Keratinocyte (primary cell): Measurements from ENCODE around the gene TAF10.
A peak's percentile ranks its signal among the peaks of the same experiment; 100 is the strongest.

Source experiments
- EZH2 ChIP-seq: IDR thresholded peaks from one replicate; pipeline ENCODE4 v1.6.1; 2012; ENCODE audit warnings: inconsistent platforms, mild to moderate bottlenecking, low read length, moderate library complexity
- TF ChIP-seq, protein P1 (sequence below), 3 experiments: IDR thresholded peaks in 1 of 3; conservative IDR thresholded peaks in 1 of 3; optimal IDR thresholded peaks in 1 of 3; 2 replicates in 2 of 3; 3 replicates in 1 of 3; pipeline versions ENCODE3 to v1.5.1; 2011; ENCODE audit warnings: low read length in 3 of 3, mild to moderate bottlenecking in 3 of 3, moderate library complexity in 2 of 3, control low read depth in 1 of 3, inconsistent platforms in 1 of 3; ENCODE audit not compliant: insufficient read depth in 2 of 3; ENCODE audit errors: extremely low read depth in 1 of 3

- TF ChIP-seq, protein P1, sequence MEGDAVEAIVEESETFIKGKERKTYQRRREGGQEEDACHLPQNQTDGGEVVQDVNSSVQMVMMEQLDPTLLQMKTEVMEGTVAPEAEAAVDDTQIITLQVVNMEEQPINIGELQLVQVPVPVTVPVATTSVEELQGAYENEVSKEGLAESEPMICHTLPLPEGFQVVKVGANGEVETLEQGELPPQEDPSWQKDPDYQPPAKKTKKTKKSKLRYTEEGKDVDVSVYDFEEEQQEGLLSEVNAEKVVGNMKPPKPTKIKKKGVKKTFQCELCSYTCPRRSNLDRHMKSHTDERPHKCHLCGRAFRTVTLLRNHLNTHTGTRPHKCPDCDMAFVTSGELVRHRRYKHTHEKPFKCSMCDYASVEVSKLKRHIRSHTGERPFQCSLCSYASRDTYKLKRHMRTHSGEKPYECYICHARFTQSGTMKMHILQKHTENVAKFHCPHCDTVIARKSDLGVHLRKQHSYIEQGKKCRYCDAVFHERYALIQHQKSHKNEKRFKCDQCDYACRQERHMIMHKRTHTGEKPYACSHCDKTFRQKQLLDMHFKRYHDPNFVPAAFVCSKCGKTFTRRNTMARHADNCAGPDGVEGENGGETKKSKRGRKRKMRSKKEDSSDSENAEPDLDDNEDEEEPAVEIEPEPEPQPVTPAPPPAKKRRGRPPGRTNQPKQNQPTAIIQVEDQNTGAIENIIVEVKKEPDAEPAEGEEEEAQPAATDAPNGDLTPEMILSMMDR (optimal IDR thresholded peaks at IDR 0.05 in 1 of 3, IDR thresholded peaks at IDR 0.05 in 1 of 3, conservative IDR thresholded peaks at IDR 0.05 in 1 of 3; ENCODE audit: extremely low read depth in 1 of 3, insufficient read depth in 2 of 3, low read length in 3 of 3), result no peak
- peak; percentile 98 for TF ChIP-seq EZH2
Measured at GRCh38 chr11:6655790-6656583, 44.0 kb upstream of the TAF10 start, which contains the start of gene DCHS1.
